ENCODE results near the gene HIRA. TPM values are rescaled to one million over a fixed set of nuclear protein-coding genes. Genes with fewer than 3 reads are reported as not detected.

The HIRA gene
- polyA plus RNA-seq, 1 donor from 2014 or later = 38.1 TPM

- H3F3A ChIP-seq (ENCODE audit: insufficient read depth, low read length, poor library complexity, severe bottlenecking) = no peaks in the 10 kb centered on the region
- H3K9me2 ChIP-seq (ENCODE audit: insufficient read depth, low read length) = no peaks in the 10 kb centered on the region
- no peak overlapping the region for H3K9ac ChIP-seq (ENCODE audit: low read length)
- H4K20me1 ChIP-seq (ENCODE audit: insufficient read depth) = peaks cover under 1% of the 10 kb centered on the region
- no peak for TF ChIP-seq MXI1 (conservative IDR thresholded peaks at IDR 0.05; ENCODE audit: poor library complexity, severe bottlenecking)
- no peak for TF ChIP-seq SMC3 (conservative IDR thresholded peaks at IDR 0.05; ENCODE audit: poor library complexity)
- TF ChIP-seq EP300 (conservative IDR thresholded peaks at IDR 0.05; ENCODE audit: poor library complexity, severe bottlenecking) = no peak
- no peak for TF ChIP-seq POLR2AphosphoS5 (IDR thresholded peaks at IDR 0.05)
- TF ChIP-seq REST (IDR thresholded peaks at IDR 0.05; ENCODE audit: borderline replicate concordance) = no peak
- no peak for TF ChIP-seq TAF1 (IDR thresholded peaks at IDR 0.05; ENCODE audit: low read depth)
- no peak for TF ChIP-seq CTCF (IDR thresholded peaks at IDR 0.05; ENCODE audit: poor library complexity, severe bottlenecking)
- no peak for TF ChIP-seq RAD21 (conservative IDR thresholded peaks at IDR 0.05)
- peaks cover 9% of the 10 kb centered on the region for H3K36me3 ChIP-seq (ENCODE audit: insufficient read depth, low read length)
- no peak overlapping the region for H3K27ac ChIP-seq (ENCODE audit: low read length)
- H3K27me3 ChIP-seq (ENCODE audit: insufficient read depth, low read depth, low read length) = no peaks in the 10 kb centered on the region
- no peaks in the 10 kb centered on the region for H3K9me3 ChIP-seq (ENCODE audit: low read length)
- no peak overlapping the region for H3K4me3 ChIP-seq (ENCODE audit: low read length)
- no peak overlapping the region for H2AFZ ChIP-seq (ENCODE audit: low read depth, low read length)
- H3K4me2 ChIP-seq (ENCODE audit: low read length) = no peak overlapping the region
- H3K79me2 ChIP-seq (replicated peaks; ENCODE audit: insufficient read depth, low read length) = peaks cover 15% of the 10 kb centered on the region
Measured at GRCh38 chr22:19434829-19435580, 3.5 kb upstream of the HIRA start.

- Histone ChIP-seq H3F3A (ENCODE audit: insufficient read depth, low read length, poor library complexity, severe bottlenecking) (no peaks in the 10 kb centered on the region), H3K9me3 (ENCODE audit: low read length) (no peaks in the 10 kb centered on the region), H3K27ac (ENCODE audit: low read length) (no peak overlapping the region), H3K9ac (ENCODE audit: low read length) (no peak overlapping the region), H3K9me2 (ENCODE audit: insufficient read depth, low read length) (no peaks in the 10 kb centered on the region), H2AFZ (ENCODE audit: low read depth, low read length) (no peak overlapping the region), H3K36me3 (ENCODE audit: insufficient read depth, low read length) (peaks cover 9% of the 10 kb centered on the region), H3K27me3 (ENCODE audit: insufficient read depth, low read depth, low read length) (no peaks in the 10 kb centered on the region), H3K4me2 (ENCODE audit: low read length) (no peak overlapping the region), H3K4me3 (ENCODE audit: low read length) (no peak overlapping the region), H3K79me2 (replicated peaks; ENCODE audit: insufficient read depth, low read length) (peaks cover 19% of the 10 kb centered on the region), H4K20me1 (ENCODE audit: insufficient read depth) (peaks cover 5% of the 10 kb centered on the region)
- TF ChIP-seq MXI1 (conservative IDR thresholded peaks at IDR 0.05; ENCODE audit: poor library complexity, severe bottlenecking) (no peak), TAF1 (IDR thresholded peaks at IDR 0.05; ENCODE audit: low read depth) (no peak), EP300 (conservative IDR thresholded peaks at IDR 0.05; ENCODE audit: poor library complexity, severe bottlenecking) (no peak), CTCF (IDR thresholded peaks at IDR 0.05; ENCODE audit: poor library complexity, severe bottlenecking) (no peak), REST (IDR thresholded peaks at IDR 0.05; ENCODE audit: borderline replicate concordance) (no peak), EZH2 (IDR thresholded peaks at IDR 0.05; ENCODE audit: borderline replicate concordance, insufficient read depth, low read length, poor library complexity, severe bottlenecking) (no peak), SMC3 (conservative IDR thresholded peaks at IDR 0.05; ENCODE audit: poor library complexity) (no peak), POLR2AphosphoS5 (IDR thresholded peaks at IDR 0.05) (no peak), RAD21 (conservative IDR thresholded peaks at IDR 0.05) (no peak)
Measured at GRCh38 chr22:19434401-19434800, 2.9 kb upstream of the HIRA start.

Data from neural cell (in vitro differentiated cells).